ENCODE data around the gene SLC7A7. TPM values are rescaled to one million over a fixed set of nuclear protein-coding genes. Genes with fewer than 3 reads are reported as not detected.
A peak's percentile ranks its signal among the peaks of the same experiment; 100 is the strongest.
"Not testable (repeated sequence)": the region's sequence is repeated elsewhere in the genome, so short reads cannot be mapped to it uniquely, and the experiment has no call there.

The SLC7A7 gene
- total RNA-seq, 1 donor from 2014 or later, result 7.4 TPM

DNA sequence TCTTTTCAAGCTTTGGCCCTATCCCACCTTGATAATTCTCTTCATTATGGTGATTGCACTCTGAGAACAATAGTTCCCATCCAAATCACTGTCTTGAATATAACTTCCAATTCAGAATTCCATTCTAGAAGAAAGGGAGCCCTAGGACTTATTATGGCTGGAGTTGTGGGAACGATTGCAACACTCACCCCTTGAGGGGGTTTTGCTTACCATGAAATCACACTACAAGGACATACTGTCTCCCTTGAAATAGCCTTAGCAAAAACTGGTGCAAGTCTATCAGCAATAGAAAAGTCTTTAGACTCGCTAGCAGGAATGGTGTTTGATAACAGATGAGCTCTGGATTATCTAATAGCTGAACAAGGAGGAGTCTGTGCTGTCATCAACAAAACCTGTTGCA, 80.1 kb downstream of the SLC7A7 start:
- Histone ChIP-seq H3K36me3 (no peaks in the 10 kb centered on the region), H3K9me3 (no peaks in the 10 kb centered on the region), H3K4me1 (no peaks in the 10 kb centered on the region), H3K4me3 (no peak overlapping the region), H3K27me3 (no peaks in the 10 kb centered on the region), H3K27ac (no peak overlapping the region)
- no peak for DNase-seq (ENCODE audit: extremely low spot score in 2 of 2)
- TF ChIP-seq POLR2A (IDR thresholded peaks at IDR 0.05) (no peak), POLR2AphosphoS5 (IDR thresholded peaks at IDR 0.05; ENCODE audit: insufficient read depth in 1 of 2, low read depth in 1 of 2) (no peak)
- TF ChIP-seq, protein P1, sequence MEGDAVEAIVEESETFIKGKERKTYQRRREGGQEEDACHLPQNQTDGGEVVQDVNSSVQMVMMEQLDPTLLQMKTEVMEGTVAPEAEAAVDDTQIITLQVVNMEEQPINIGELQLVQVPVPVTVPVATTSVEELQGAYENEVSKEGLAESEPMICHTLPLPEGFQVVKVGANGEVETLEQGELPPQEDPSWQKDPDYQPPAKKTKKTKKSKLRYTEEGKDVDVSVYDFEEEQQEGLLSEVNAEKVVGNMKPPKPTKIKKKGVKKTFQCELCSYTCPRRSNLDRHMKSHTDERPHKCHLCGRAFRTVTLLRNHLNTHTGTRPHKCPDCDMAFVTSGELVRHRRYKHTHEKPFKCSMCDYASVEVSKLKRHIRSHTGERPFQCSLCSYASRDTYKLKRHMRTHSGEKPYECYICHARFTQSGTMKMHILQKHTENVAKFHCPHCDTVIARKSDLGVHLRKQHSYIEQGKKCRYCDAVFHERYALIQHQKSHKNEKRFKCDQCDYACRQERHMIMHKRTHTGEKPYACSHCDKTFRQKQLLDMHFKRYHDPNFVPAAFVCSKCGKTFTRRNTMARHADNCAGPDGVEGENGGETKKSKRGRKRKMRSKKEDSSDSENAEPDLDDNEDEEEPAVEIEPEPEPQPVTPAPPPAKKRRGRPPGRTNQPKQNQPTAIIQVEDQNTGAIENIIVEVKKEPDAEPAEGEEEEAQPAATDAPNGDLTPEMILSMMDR (IDR thresholded peaks at IDR 0.05), result no peak
- intact Hi-C loops (cut with DNase I), result no loop called here

DNA sequence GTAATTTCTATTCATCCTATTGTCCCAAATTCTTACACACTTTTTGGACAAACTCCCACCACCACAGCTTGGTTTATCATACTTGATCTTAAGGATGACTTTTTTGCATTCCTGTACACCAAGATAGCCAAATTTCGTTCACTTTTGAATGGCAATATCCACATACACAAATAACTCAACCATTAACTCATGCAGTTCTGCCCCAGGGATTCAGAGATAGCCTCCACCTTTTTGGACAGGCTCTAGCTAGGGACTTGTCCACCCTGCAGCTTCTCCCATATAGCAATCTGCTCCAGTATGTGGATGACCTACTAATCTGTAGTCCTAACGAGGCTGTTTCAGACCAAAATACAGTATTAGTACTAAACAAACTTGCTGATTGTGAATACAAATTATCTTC, 81.4 kb downstream of the SLC7A7 start:
- Histone ChIP-seq H3K9me3 (no peaks in the 10 kb centered on the region), H3K36me3 (no peaks in the 10 kb centered on the region), H3K4me1 (no peaks in the 10 kb centered on the region), H3K27me3 (no peaks in the 10 kb centered on the region), H3K4me3 (no peak overlapping the region), H3K27ac (no peak overlapping the region)
- no peak for DNase-seq (ENCODE audit: extremely low spot score in 2 of 2)
- no peak for TF ChIP-seq POLR2A (IDR thresholded peaks at IDR 0.05)
- TF ChIP-seq POLR2AphosphoS5 (IDR thresholded peaks at IDR 0.05; ENCODE audit: insufficient read depth in 1 of 2, low read depth in 1 of 2), result no peak
- TF ChIP-seq, protein P1 (IDR thresholded peaks at IDR 0.05), result no peak
- intact Hi-C loops (cut with DNase I), result no loop called here

DNA sequence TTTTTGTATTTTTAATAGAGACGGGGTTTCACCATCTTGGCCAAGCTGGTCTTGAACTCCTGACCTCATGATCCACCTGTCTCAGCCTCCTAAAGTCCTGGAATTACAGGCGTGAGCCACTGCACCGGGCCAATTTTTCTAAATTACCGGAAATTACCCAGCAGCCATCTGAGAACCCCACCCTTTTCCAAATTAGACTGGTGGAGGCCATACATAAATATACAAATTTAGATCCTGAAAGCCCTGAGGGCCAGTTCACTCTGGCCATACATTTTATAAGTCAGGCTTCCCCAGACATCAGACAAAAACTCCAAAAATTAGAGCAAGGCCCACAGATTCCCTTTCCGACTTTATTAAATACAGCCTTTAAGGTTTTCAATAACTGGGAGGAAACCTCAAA, 83.2 kb downstream of the SLC7A7 start:
- H3K9me3 ChIP-seq; H3K4me3 ChIP-seq; H3K27me3 ChIP-seq; DNase-seq (ENCODE audit: extremely low spot score in 2 of 2); H3K36me3 ChIP-seq; H3K27ac ChIP-seq; H3K4me1 ChIP-seq; intact Hi-C loops (cut with DNase I): not testable (repeated sequence)

DNA sequence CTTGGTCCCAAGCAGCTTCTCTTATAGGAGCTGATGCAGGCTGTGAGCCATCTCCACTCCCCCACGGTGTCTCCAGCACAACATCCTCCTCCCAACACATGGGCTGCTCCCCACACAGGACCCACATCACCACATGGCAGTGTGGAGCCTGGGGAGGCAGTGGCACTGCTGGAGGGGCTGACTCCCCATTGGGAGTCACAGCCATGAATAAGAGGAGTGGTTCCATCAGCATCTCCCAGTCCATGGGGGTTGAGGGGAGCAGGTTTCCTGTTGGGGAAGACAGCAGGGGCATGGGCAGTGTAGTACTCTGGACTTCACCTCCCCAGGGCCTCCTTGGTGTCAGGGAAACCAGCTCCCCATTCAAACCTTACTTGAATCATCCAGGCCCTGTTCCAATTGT, 89.2 kb downstream of the SLC7A7 start:
- Histone ChIP-seq H3K9me3 (no peaks in the 10 kb centered on the region), H3K27ac (no peak overlapping the region), H3K27me3 (no peaks in the 10 kb centered on the region), H3K4me1 (no peaks in the 10 kb centered on the region), H3K4me3 (no peak overlapping the region), H3K36me3 (no peaks in the 10 kb centered on the region)
- intact Hi-C loops (cut with DNase I), result no loop called here
- peak in 1 of 2 donors; percentile 72 for DNase-seq (ENCODE audit: extremely low spot score in 2 of 2)
- no peak for TF ChIP-seq POLR2A (IDR thresholded peaks at IDR 0.05)
- TF ChIP-seq, protein P1 (IDR thresholded peaks at IDR 0.05), result no peak
- TF ChIP-seq POLR2AphosphoS5 (IDR thresholded peaks at IDR 0.05; ENCODE audit: insufficient read depth in 1 of 2, low read depth in 1 of 2), result no peak

DNA sequence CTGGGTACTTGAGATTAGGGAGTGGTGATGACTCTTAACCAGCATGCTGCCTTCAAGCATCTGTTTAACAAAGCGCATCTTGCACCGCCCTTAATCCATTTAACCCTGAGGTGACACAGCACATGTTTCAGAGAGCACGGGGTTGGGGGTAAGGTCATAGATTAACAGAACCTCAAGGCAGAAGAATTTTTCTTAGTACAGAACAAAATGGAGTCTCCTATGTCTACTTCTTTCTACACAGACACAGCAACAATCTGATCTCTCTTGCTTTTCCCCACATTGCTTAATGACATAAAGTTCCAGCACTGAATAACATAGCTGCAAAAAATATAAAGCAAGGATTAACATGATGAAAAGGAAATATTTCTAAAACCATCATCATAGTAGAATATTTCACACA, 89.9 kb downstream of the SLC7A7 start:
- H3K27me3 ChIP-seq; H3K4me3 ChIP-seq; intact Hi-C loops (cut with DNase I); H3K4me1 ChIP-seq; H3K36me3 ChIP-seq; DNase-seq (ENCODE audit: extremely low spot score in 2 of 2); H3K27ac ChIP-seq; H3K9me3 ChIP-seq: not testable (repeated sequence)

DNA sequence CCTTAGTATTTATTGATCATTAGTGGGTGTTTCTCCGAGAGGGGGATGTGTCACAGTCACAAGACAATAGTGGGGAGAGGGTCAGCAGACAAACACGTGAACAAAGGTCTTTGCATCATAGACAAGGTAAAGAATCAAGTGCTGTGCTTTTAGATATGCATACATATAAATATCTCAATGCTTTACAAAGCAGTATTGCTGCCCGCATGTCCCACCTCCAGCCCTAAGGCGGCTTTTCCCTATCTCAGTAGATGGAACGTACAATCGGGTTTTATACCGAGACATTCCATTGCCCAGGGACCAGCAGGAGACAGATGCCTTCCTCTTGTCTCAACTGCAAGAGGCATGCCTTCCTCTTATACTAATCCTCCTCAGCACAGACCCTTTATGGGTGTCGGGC, 90.4 kb downstream of the SLC7A7 start:
- H3K36me3 ChIP-seq; intact Hi-C loops (cut with DNase I); H3K27me3 ChIP-seq: not testable (repeated sequence)

DNA sequence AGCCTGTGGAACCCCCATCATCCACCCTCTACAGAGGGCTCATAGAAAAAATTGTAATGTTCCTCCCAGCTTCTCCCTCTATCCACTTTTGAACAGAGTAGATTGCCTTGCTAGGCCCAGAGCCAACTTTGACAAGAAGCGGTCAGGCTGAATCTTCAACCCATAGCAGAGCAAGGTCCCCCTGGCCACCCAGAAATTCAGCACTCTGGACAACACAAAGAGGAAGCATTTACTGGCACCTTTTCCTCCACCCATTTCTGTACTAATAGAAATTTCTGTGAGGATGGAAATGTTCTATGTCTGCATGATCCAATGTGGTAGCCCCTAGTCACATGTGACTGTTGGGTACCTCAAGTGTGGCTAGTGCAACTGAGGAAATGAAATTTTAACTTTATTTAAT, 91.4 kb downstream of the SLC7A7 start:
- H3K9me3 ChIP-seq, result no peaks in the 10 kb centered on the region
- H3K27ac ChIP-seq, result no peak overlapping the region
- no peaks in the 10 kb centered on the region for H3K36me3 ChIP-seq
- H3K27me3 ChIP-seq, result no peaks in the 10 kb centered on the region
- intact Hi-C loops (cut with DNase I), result no loop called here
- DNase-seq (ENCODE audit: extremely low spot score in 2 of 2), result no peak
- TF ChIP-seq, protein P1 (IDR thresholded peaks at IDR 0.05), result no peak
- TF ChIP-seq POLR2AphosphoS5 (IDR thresholded peaks at IDR 0.05; ENCODE audit: insufficient read depth in 1 of 2, low read depth in 1 of 2), result no peak
- TF ChIP-seq POLR2A (IDR thresholded peaks at IDR 0.05), result no peak
- H3K4me1 ChIP-seq, result no peaks in the 10 kb centered on the region
- H3K4me3 ChIP-seq, result no peak overlapping the region

More for the DNA sequence above, 90.4 kb downstream of the SLC7A7 start:
- not testable (repeated sequence) for H3K4me1 ChIP-seq; H3K9me3 ChIP-seq; H3K27ac ChIP-seq; DNase-seq (ENCODE audit: extremely low spot score in 2 of 2); H3K4me3 ChIP-seq
